Colonic mucosa (tissue), 4 donors: Measurements from ENCODE around the gene PRKN. TPM values are rescaled to one million over a fixed set of nuclear protein-coding genes. Genes with fewer than 3 reads are reported as not detected.
A peak's percentile ranks its signal among the peaks of the same experiment; 100 is the strongest.
"Not testable (repeated sequence)": the region's sequence is repeated elsewhere in the genome, so short reads cannot be mapped to it uniquely, and the experiment has no call there.

Source experiments
- DNase-seq: peaks from one replicate; pipeline ENCODE4 v3.0.0-alpha.2; 2020
- H3K27ac ChIP-seq: fragments of 200-600 bp; one replicate; pipeline ENCODE4 v1.8.0; 2021
- H3K27me3 ChIP-seq: fragments of 200-600 bp; one replicate; pipeline ENCODE4 v1.8.0; 2021
- H3K36me3 ChIP-seq: fragments of 200-600 bp; one replicate; pipeline ENCODE4 v1.8.0; 2021
- H3K4me1 ChIP-seq: fragments of 200-600 bp; one replicate; pipeline ENCODE4 v1.8.0; 2021; ENCODE audit warnings: mild to moderate bottlenecking
- H3K4me3 ChIP-seq: fragments of 200-600 bp; one replicate; pipeline ENCODE4 v1.8.0; 2021
- H3K9ac ChIP-seq, 2 donors: one replicate each; pipeline ENCODE4 v1.7.0; 2013; ENCODE audit warnings: control low read depth in 2 of 2, low read depth in 2 of 2, low read length in 2 of 2
- H3K9me3 ChIP-seq: fragments of 200-600 bp; one replicate; pipeline ENCODE4 v1.8.0; 2021
- CTCF ChIP-seq: fragments of 200-600 bp; IDR thresholded peaks from one replicate; pipeline ENCODE4 v1.8.0; 2022; ENCODE audit warnings: antibody characterized with exemption, mild to moderate bottlenecking
- intact Hi-C: fragments of 100-400 bp; cut with DNase I; formaldehyde crosslinking; loops from one replicate; pipeline ENCODE4 v1.14.1; 2022
- total RNA-seq, 2 donors: library from RNA; stranded (reverse); fragmentation: NEBNext Ultra II Directional in 1 of 2; extraction: Animal tissue kit (Norgen Biotek cat#: 25700) in 1 of 2; gene quantifications; one replicate each; pipeline ENCODE4 v1.2.1, GENCODE V29; 2021
- donor health status: healthy.
- donor health status: DM: no; HTN: no; CAD: no.
- donor health status: DM: no; HTN: no; CAD: no.

Gene PRKN
- total RNA-seq, 2 donors from 2014 or later = 3.7 to 8.1 TPM

- no peaks in the 10 kb centered on the region for H3K4me1 ChIP-seq
- H3K4me3 ChIP-seq = no peak overlapping the region
- no peak overlapping the region for H3K9ac ChIP-seq
- intact Hi-C loops = no loop called here
- no peaks in the 10 kb centered on the region for H3K27me3 ChIP-seq
- no peak for DNase-seq
- TF ChIP-seq CTCF = no peak
- H3K36me3 ChIP-seq = no peaks in the 10 kb centered on the region
- no peak overlapping the region for H3K27ac ChIP-seq
- H3K9me3 ChIP-seq = no peaks in the 10 kb centered on the region
These were observed 837.3 kb downstream of the PRKN start for GRCh38 chr6:161890133-161890831.

DNA sequence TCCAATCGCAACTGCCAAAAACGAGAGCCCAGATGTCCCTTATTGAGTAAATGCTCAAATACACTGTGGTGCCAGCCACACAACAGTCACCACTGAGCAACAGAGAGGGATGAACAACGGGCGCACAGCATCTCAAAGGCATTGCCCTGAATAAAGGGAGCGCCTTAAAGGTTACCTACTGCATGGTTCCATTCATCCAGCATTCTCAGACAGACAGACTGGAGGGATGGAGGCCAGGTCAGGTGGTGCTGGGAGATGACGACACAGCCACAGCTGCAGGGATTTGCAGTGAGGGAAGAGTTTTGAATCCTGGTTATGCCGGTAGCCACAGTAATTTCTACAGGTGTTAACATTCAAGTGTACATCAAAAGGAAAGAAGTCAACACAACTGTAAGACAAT, 838.2 kb downstream of the PRKN start:
- Histone ChIP-seq H3K4me1 (no peaks in the 10 kb centered on the region), H3K4me3 (no peak overlapping the region), H3K27me3 (no peaks in the 10 kb centered on the region), H3K36me3 (no peaks in the 10 kb centered on the region), H3K27ac (no peak overlapping the region), H3K9me3 (no peaks in the 10 kb centered on the region), H3K9ac (no peak overlapping the region)
- no peak for DNase-seq
- no peak for TF ChIP-seq CTCF
- intact Hi-C loops = no loop called here

DNA sequence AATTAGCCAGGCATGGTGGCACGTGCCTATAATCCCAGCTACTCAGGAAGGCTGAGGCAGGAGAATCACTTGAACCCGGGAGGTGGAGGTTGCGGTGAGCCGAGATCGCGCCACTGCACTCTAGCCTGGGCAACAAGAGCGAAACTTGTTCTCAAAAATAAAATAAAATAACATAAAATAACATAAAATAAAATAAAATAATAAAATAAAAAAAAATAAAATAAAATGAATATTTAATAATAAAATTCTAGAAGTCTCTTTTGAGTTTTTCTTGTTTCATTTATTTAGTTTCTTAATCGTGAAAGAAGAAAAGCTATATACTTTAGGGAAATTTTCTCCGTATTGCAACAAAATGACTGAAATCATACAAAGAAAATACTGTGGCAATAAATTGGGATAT, 841.0 kb downstream of the PRKN start:
- H3K9me3 ChIP-seq, H3K27me3 ChIP-seq, H3K36me3 ChIP-seq, H3K9ac ChIP-seq, intact Hi-C loops, H3K4me1 ChIP-seq, H3K4me3 ChIP-seq, H3K27ac ChIP-seq, DNase-seq: not testable (repeated sequence)

DNA sequence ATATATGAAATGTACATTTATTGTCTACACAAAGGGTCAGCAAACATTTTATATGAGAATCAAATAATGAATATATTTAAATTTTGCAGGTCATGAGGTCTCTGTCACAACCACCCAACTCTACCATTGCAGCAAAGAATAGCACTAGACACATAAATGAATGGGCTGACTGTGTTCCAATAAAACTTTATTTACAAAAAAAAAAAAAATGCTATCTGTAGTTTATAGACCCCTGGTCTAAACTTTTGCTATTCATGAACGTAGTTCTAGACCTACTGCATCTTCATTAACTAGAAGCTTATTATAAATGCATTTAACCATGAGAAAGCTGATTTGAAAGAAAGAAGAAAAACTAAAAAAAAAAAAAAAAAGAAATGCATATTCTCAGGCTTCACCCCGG, 842.8 kb downstream of the PRKN start:
- Histone ChIP-seq H3K9me3 (no peaks in the 10 kb centered on the region), H3K4me1 (no peaks in the 10 kb centered on the region), H3K27me3 (no peaks in the 10 kb centered on the region), H3K9ac (no peak overlapping the region), H3K27ac (no peak overlapping the region), H3K36me3 (no peaks in the 10 kb centered on the region), H3K4me3 (no peak overlapping the region)
- no peak for TF ChIP-seq CTCF
- DNase-seq = no peak
- intact Hi-C loops = no loop called here

DNA sequence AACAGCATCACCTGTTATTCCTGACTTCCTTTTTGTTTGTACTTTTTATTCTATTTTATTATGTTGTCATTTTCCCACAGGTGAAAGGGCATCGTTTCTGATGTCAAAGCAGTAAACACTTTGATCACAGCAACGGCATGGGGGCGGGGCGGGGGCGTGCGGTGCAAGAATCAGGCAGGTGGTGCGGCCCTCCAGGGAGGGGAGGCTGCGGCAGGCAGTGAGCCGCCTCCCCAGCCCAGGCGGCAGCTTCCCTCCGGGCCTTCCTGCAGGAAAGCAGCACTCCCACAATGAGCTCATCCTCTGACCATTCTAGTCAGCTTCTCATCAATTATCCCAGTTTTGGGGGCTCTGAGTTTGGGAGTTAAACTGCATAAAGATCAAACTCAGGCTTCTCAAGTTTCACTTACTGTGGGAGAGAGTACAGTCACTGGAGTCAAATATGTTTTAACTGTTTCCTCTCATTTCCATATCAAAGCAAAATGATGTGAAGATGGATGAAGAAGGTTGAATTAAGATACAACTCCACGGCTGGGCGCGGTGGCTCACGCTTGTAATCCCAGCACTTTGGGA, 845.3 kb downstream of the PRKN start:
- H3K27me3 ChIP-seq = no peaks in the 10 kb centered on the region
- no peak overlapping the region for H3K27ac ChIP-seq
- no peaks in the 10 kb centered on the region for H3K4me1 ChIP-seq
- intact Hi-C loops = no loop called here
- no peaks in the 10 kb centered on the region for H3K9me3 ChIP-seq
- peak; percentile 45 for DNase-seq
- H3K9ac ChIP-seq = no peak overlapping the region
- H3K4me3 ChIP-seq = no peak overlapping the region
- no peak for TF ChIP-seq CTCF
- H3K36me3 ChIP-seq = no peaks in the 10 kb centered on the region

DNA sequence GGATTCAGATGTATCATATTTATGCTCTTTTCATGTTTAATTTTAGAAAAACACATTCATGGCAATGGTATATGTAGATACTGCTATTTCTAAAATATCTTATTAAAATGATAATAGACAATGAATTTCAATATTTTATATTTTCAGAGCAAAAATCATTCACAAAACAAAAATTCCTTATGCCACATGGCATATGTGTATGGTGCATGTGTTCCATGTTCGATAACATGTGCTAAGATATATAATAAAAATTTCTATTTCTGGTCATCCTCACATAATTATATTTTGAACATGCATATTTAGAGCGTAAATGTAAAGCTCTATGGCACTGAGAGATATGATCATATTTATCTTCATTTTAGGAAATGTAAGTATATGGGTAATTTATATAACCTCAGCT, 847.5 kb downstream of the PRKN start:
- no peak overlapping the region for H3K4me3 ChIP-seq
- H3K27me3 ChIP-seq = no peaks in the 10 kb centered on the region
- H3K4me1 ChIP-seq = no peaks in the 10 kb centered on the region
- H3K9me3 ChIP-seq = no peaks in the 10 kb centered on the region
- no peak overlapping the region for H3K9ac ChIP-seq
- intact Hi-C loops = no loop called here
- H3K27ac ChIP-seq = no peak overlapping the region
- H3K36me3 ChIP-seq = no peaks in the 10 kb centered on the region
- no peak for TF ChIP-seq CTCF
- no peak for DNase-seq
